ENCODE results near the gene GRHL3.

The GRHL3 gene

GRCh38 chr1:24374891-24375786, 56.0 kb downstream of the GRHL3 start:
- no peak for DNase-seq

- no peak for DNase-seq
Observed at GRCh38 chr1:24379733-24380315, 60.7 kb downstream of the GRHL3 start.

DNA sequence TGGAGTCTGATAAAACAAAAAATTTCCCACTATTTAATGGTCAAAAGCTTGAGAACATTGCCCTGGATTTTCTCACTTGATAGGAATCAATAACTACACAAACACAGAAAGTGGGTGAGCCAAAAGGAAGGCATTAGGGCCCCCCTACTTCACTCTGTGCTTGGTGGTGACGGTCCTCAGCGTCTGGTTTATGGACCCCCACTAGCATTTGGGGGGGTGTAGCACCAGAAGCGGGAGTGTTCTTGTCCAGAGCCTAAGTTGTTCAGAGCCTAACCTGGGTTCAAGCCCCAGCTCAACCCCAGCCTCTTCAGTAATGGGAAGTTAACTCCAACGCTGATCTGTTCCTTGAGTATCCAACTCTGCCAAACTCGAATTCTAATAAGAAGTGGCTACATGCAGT, 61.4 kb downstream of the GRHL3 start:
- DNase-seq: no peak

DNA sequence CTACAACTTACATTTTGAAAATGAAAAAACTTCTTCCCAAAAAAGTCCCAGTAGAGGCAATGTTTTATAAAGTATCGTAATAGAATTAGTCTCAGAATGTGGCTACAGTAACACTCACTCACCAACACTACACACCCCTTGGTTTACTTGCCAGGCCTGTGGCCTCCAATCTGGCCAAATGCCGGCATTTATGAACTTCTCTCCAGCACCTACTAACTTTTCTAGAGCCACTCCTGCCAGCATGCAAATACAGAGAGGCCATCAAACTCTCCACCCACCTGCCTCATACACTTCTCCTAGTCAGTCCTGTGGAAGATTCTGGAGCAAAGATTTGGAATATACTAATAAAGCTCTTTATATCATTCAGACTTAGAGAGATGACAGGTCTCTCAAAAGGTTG, 62.1 kb downstream of the GRHL3 start:
- no peak for DNase-seq

- no peak for DNase-seq
Observed at GRCh38 chr1:24382165-24382577, 63.0 kb downstream of the GRHL3 start.

- no peak for DNase-seq
Observed at GRCh38 chr1:24383381-24383940, 64.3 kb downstream of the GRHL3 start.

GRCh38 chr1:24384251-24385090, 65.3 kb downstream of the GRHL3 start:
- no peak for DNase-seq

- no peak for DNase-seq
Observed at GRCh38 chr1:24385160-24385940, 66.2 kb downstream of the GRHL3 start.

GRCh38 chr1:24386241-24386640, 67.1 kb downstream of the GRHL3 start:
- no peak for DNase-seq

GRCh38 chr1:24386931-24387330, 67.8 kb downstream of the GRHL3 start:
- DNase-seq: no peak

DNA sequence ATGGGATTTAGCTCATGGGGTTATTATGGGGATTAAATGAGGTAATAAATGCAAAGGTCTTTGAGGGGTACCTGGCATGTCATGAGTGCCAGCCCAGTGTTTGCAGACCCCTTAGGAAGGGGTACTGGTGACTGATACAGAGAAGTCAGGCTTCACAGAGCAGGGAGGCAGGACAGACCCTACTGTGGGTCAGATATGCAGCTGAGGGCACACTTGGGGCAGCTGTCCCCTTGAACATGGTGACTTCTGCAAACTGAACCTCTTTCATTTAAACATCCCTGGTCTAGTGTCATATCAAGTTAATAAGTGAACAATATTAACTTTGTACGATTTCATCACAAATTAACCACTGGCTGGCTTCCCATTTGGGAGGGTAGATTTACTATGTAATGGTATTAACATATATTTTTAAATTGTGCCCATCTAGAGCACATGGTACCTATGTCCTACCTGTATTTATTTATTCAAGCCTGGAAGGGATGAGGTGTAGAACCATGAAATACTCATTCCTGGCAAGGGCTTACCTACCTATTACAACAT, 68.5 kb downstream of the GRHL3 start:
- no peak for DNase-seq

DNA sequence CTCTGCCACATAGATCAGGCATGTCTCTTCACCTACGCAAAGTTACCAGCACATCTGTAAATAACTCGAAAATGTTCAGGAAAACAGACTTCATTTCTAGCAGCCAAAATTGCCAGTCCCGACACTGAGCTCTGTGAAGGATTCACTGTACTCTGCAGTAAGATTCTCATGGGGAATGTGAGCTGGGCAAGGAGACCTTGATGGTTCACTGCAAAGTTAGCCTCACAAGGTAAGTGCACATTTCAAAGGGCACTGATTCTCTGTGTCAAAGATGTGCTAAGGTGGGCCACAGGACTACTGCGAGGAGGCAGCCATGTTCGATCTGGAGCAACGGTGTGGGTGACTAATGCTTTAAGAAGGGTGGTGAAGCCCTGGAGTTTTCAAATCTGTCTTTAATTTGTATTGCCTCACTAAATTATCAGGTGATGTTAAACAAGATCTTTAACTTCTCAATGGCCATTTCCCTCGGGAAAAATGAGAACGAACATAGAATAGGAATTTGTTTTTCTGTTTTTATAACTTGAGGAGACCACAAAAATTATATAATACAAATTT, 69.3 kb downstream of the GRHL3 start:
- DNase-seq: no peak

- no peak for DNase-seq
Observed at GRCh38 chr1:24389231-24389678, 70.1 kb downstream of the GRHL3 start.

DNA sequence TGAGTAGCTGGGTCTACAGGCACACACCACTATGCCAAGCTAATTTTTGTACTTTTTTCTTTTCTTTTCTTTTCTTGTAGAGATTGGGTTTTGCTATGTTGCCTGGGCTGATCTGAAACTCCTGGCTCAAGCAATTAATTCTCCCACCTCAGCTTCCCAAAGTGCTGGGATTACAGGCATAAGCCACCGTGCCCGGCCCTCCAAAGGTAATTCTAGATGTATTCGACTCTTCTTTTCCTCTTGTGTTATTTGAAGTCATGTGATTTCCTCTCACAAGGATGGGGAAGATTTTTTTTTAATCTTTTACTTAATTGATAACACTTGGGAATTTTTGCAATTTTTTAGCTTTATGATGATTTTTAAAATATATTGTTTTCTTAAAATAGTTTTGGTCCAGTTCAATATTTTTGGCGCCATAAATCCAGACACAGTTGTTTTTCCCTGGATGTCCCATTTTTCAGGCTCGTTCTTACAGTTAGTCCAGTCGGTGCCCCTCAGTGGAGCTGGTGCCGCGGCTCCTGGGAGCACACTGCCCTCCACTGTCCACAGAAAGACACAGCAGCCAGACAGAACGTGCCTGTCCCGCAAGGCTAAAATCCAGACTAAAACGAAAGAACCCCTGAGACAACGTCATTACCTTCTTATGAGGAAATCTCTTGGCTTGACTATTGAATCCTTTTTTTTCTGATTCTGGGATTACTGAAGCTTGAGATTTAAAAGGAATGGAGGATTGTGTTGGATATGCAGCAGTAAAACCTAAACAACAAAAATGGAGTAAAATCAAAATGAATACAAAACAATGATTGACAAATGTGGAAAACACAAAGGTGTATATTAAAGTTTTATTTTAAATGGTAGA, 72.0 kb downstream of the GRHL3 start:
- DNase-seq: no peak

- DNase-seq: no peak
Observed at GRCh38 chr1:24391882-24392603, 72.9 kb downstream of the GRHL3 start.

DNA sequence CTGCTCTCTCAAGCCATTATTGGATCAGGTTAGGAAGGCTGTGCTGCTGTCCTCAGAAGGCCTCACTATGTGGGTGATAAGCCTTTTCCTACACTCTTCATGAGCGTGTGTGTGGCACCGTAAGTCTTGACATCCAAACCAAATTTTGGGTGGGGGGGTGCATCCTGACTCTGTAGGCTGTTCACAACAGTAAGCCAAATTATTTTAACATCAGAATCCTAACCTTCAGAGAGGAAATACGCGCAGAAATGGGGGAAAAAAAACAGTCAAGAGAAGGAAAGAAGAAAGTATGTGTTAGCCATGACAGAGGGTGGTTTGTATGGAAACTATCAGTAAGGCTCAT, 73.4 kb downstream of the GRHL3 start:
- DNase-seq: no peak

GRCh38 chr1:24392982-24393650, 74.0 kb downstream of the GRHL3 start:
- DNase-seq: no peak

GRCh38 chr1:24393892-24394291, 74.7 kb downstream of the GRHL3 start:
- DNase-seq: no peak

GRCh38 chr1:24400065-24400464, 80.9 kb downstream of the GRHL3 start:
- no peak for DNase-seq

- DNase-seq: no peak
Observed at GRCh38 chr1:24403806-24404205, 84.6 kb downstream of the GRHL3 start.

All from SIG-M5 (cell line).